Dendritic cell treated with granulocyte-macrophage colony-stimulating factor and Interleukin-4, amounts not matched to agents 40 ng/mL and 50 ng/mL, for 4 days (primary cell): ENCODE results near the gene PDE11A.
"Not testable (repeated sequence)": the region's sequence is repeated elsewhere in the genome, so short reads cannot be mapped to it uniquely, and the experiment has no call there.

Experiments used
- H3K27ac Mint-ChIP-seq: one replicate; pipeline ENCODE4 v1.8.0; 2022; ENCODE audit warnings: mild to moderate bottlenecking, mixed read lengths
- H3K27me3 Mint-ChIP-seq: one replicate; pipeline ENCODE4 v1.8.0; 2022; ENCODE audit warnings: mild to moderate bottlenecking, mixed read lengths
- H3K36me3 Mint-ChIP-seq: one replicate; pipeline ENCODE4 v1.8.0; 2022; ENCODE audit warnings: low read depth, mixed read lengths
- H3K4me1 Mint-ChIP-seq: one replicate; pipeline ENCODE4 v1.8.0; 2022; ENCODE audit warnings: low read depth, mixed read lengths
- H3K4me3 Mint-ChIP-seq: one replicate; pipeline ENCODE4 v1.8.0; 2022; ENCODE audit warnings: mild to moderate bottlenecking, moderate library complexity, mixed read lengths
- H3K9me3 Mint-ChIP-seq: one replicate; pipeline ENCODE4 v1.8.0; 2022; ENCODE audit warnings: mixed read lengths
- intact Hi-C: fragments of 100-400 bp; cut with micrococcal nuclease; formaldehyde crosslinking; loops from one replicate; pipeline ENCODE4 v1.15.0; 2022

Gene PDE11A

GRCh38 chr2:178101321-178102079, 28.9 kb upstream of the PDE11A start:
- no peaks in the 10 kb centered on the region for H3K4me1 Mint-ChIP-seq
- no peak overlapping the region for H3K27ac Mint-ChIP-seq
- intact Hi-C loops: no loop called here
- H3K36me3 Mint-ChIP-seq: no peaks in the 10 kb centered on the region
- H3K27me3 Mint-ChIP-seq: no peaks in the 10 kb centered on the region
- no peak overlapping the region for H3K4me3 Mint-ChIP-seq
- H3K9me3 Mint-ChIP-seq: peaks cover 4% of the 10 kb centered on the region

GRCh38 chr2:178093471-178093870, 20.9 kb upstream of the PDE11A start:
- no peaks in the 10 kb centered on the region for H3K27me3 Mint-ChIP-seq
- no peak overlapping the region for H3K4me3 Mint-ChIP-seq
- no peak overlapping the region for H3K27ac Mint-ChIP-seq
- H3K9me3 Mint-ChIP-seq: peaks cover 9% of the 10 kb centered on the region
- no peaks in the 10 kb centered on the region for H3K4me1 Mint-ChIP-seq
- H3K36me3 Mint-ChIP-seq: no peaks in the 10 kb centered on the region
- intact Hi-C loops: no loop called here

DNA sequence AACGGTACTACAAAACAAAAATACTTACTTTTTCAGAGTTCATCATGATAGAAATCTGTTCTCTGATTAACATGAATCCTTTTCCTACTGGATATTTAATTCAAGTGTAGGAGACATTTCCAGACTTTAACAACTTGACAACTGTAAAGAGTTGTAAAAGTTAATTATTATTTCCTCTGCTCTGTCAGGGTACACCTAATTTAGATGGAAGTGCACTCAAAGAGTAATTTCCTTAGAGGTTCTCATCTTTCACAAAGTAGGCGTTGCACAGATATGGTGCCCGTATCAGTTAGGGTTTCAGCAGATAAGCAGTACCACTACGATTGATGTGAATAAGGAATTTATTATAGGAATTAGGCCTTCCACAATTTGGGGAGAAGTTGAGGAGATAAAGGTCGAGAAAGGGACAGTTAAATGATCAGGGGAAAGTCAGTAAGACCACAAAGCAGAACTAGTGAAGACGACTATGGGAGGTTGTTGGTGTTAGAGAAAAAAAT, 16.2 kb upstream of the PDE11A start:
- Mint-ChIP-seq H3K27ac (no peak overlapping the region), H3K9me3 (no peaks in the 10 kb centered on the region), H3K36me3 (no peaks in the 10 kb centered on the region), H3K27me3 (no peaks in the 10 kb centered on the region), H3K4me1 (no peaks in the 10 kb centered on the region), H3K4me3 (no peak overlapping the region)
- intact Hi-C loops: no loop called here

DNA sequence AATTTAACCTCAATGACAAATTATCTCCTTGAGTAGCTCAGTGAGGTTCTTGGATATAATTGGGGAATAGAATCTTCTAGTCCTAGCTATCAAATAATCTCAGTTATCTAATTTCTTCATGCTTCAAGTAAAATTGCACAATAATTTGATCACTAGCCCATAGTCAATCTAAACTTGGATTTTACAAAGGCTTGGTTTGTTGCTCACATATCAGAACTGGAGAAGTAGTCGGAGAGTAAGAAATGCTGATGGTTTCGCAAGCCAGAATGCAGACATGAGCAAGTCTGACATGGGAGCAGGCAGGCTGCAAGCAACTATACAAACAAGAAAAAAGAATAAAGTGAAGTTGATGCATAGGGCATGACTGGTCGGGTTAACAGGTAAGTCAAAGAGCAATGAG, 11.7 kb upstream of the PDE11A start:
- Mint-ChIP-seq H3K9me3 (no peaks in the 10 kb centered on the region), H3K4me1 (no peaks in the 10 kb centered on the region), H3K36me3 (no peaks in the 10 kb centered on the region), H3K27me3 (no peaks in the 10 kb centered on the region), H3K4me3 (no peak overlapping the region), H3K27ac (no peak overlapping the region)
- intact Hi-C loops: no loop called here

DNA sequence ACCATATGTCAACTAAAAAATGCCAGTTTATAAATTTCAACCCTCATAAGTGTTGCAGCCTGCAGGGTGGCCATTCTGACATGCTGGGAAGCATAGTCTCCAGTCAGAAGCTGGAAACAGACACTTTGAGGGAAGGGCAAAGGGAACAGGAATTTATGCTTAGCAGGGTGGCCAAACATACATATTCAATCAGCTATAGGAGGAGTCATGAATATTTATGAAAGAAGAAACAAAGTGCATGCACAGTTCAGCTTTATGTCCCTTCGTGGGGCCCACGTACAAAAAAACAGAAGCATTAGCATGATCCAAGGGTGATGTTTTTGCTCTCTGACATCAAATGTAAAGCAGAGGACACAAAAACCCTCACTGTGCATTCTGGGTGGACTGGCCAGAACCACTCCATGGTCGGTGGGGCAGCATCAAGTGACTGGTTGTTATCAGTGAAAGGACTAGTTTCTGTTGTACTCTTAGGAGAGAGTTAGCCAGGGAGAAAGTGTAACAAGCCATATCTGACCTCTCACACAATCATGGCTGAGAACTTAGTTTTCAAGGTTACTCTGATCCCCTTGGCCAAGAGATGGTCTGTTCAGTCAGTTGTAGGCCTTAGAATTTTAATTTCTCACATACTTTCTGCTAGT, 9.9 kb upstream of the PDE11A start:
- no peaks in the 10 kb centered on the region for H3K9me3 Mint-ChIP-seq
- no peak overlapping the region for H3K27ac Mint-ChIP-seq
- no peak overlapping the region for H3K4me3 Mint-ChIP-seq
- intact Hi-C loops: no loop called here
- no peaks in the 10 kb centered on the region for H3K4me1 Mint-ChIP-seq
- H3K27me3 Mint-ChIP-seq: no peaks in the 10 kb centered on the region
- no peaks in the 10 kb centered on the region for H3K36me3 Mint-ChIP-seq

DNA sequence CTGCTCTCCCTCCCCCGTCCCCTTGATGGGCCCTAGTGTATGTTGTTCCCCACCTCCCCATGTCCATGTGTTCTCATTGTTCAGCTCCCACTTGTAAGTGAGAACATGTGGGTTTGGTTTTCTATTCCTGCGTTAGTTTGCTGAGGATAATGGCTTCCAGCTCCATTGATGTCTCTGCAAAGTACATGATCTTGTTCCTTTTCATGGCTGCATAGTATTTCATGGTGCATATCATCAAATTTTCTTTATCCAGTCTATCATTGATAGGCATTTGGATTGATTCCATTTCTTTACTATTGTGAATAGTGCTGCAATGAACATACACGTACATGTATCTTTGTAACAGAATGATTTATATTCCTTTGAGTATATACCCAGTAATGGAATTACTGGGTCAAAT, 6.7 kb upstream of the PDE11A start:
- H3K9me3 Mint-ChIP-seq, H3K4me3 Mint-ChIP-seq, H3K4me1 Mint-ChIP-seq, H3K36me3 Mint-ChIP-seq, intact Hi-C loops, H3K27me3 Mint-ChIP-seq, H3K27ac Mint-ChIP-seq: not testable (repeated sequence)

DNA sequence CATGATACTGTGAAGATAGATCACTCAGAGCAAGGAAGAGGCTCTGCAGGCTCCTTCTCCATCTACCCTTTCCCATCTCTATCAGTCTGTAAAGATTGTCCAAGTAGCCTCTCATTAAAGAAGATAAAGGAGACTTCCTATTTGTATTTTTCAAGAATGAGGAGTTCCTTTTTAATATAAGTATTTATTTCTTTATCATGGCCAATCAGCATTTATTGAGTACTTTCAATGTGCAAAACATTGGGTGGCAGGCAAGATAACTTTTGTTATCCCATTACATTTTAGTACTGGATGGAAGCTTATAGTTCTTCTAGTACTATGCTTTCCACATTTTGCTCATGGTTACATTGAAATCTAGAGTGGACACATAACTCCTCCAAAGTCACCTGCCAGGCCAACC, 3.6 kb upstream of the PDE11A start:
- no peaks in the 10 kb centered on the region for H3K36me3 Mint-ChIP-seq
- intact Hi-C loops: no loop called here
- H3K4me3 Mint-ChIP-seq: no peak overlapping the region
- no peak overlapping the region for H3K27ac Mint-ChIP-seq
- no peaks in the 10 kb centered on the region for H3K9me3 Mint-ChIP-seq
- peaks cover 22% of the 10 kb centered on the region for H3K4me1 Mint-ChIP-seq
- peaks cover 20% of the 10 kb centered on the region for H3K27me3 Mint-ChIP-seq

- intact Hi-C loops: no loop called here
- Mint-ChIP-seq H3K27me3 (peaks cover 22% of the 10 kb centered on the region), H3K4me3 (no peak overlapping the region), H3K36me3 (no peaks in the 10 kb centered on the region), H3K9me3 (no peaks in the 10 kb centered on the region), H3K4me1 (peaks cover 22% of the 10 kb centered on the region), H3K27ac (no peak overlapping the region)
Observed at GRCh38 chr2:178075006-178075326, 2.4 kb upstream of the PDE11A start.

DNA sequence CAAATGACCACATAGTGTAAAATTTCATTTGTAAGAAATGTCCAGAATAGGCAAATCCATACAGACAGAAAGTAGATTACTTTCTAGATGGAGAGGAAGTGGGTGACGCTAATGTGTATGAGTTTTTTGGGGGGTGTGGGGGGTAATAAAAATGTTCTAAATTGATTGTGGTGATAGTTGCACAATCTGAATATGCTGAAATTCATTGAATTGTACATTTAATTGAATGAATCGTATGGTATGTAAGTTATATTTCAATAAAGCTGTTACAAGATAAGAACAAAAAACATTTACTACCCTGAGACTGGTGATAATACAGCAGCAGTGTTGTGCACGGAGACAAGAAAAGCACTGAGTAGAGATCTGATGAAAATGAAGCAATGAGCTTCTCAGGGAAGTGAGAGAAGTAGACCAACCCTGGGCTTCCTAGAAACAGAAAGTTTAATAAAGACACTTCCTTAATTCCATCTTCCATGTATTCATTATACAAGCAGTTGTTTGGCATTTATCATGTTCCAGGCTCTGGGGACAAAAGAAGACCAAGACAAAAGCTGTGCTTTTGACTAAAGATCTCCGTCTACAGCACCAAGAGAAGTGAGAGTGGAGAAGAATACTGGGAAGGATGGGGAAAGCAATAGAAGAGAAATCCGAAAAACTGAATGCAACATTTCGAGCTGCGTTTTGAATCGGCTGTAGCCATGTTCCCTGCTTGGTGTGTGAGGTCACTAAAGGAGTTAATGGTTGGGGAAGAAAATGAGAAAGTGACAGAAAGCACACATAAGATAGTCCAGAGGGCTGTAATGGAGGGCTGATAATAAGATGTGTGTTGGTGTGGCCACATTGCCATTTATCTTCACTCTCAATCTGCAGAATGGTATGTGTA, 1.8 kb upstream of the PDE11A start:
- Mint-ChIP-seq H3K4me1 (peaks cover 22% of the 10 kb centered on the region), H3K27me3 (peaks cover 24% of the 10 kb centered on the region), H3K9me3 (no peaks in the 10 kb centered on the region), H3K36me3 (no peaks in the 10 kb centered on the region), H3K4me3 (no peak overlapping the region), H3K27ac (no peak overlapping the region)
- intact Hi-C loops: no loop called here

GRCh38 chr2:178072000-178072382, 586 bp downstream of the PDE11A start:
- Mint-ChIP-seq H3K27ac (no peak overlapping the region), H3K4me3 (no peak overlapping the region), H3K36me3 (no peaks in the 10 kb centered on the region), H3K27me3 (peaks cover 27% of the 10 kb centered on the region), H3K4me1 (peaks cover 22% of the 10 kb centered on the region), H3K9me3 (no peaks in the 10 kb centered on the region)
- intact Hi-C loops: no loop called here

- no peak overlapping the region for H3K4me3 Mint-ChIP-seq
- intact Hi-C loops: no loop called here
- no peaks in the 10 kb centered on the region for H3K36me3 Mint-ChIP-seq
- peaks cover 27% of the 10 kb centered on the region for H3K27me3 Mint-ChIP-seq
- H3K4me1 Mint-ChIP-seq: peaks cover 22% of the 10 kb centered on the region
- no peaks in the 10 kb centered on the region for H3K9me3 Mint-ChIP-seq
- no peak overlapping the region for H3K27ac Mint-ChIP-seq
Observed at GRCh38 chr2:178070824-178071223, 1.8 kb downstream of the PDE11A start.

- H3K4me1 Mint-ChIP-seq: peaks cover 20% of the 10 kb centered on the region
- no peak overlapping the region for H3K27ac Mint-ChIP-seq
- H3K36me3 Mint-ChIP-seq: no peaks in the 10 kb centered on the region
- H3K27me3 Mint-ChIP-seq: peaks cover 27% of the 10 kb centered on the region
- no peaks in the 10 kb centered on the region for H3K9me3 Mint-ChIP-seq
- no peak overlapping the region for H3K4me3 Mint-ChIP-seq
- intact Hi-C loops: no loop called here
Observed at GRCh38 chr2:178069551-178069950, 3.0 kb downstream of the PDE11A start.

DNA sequence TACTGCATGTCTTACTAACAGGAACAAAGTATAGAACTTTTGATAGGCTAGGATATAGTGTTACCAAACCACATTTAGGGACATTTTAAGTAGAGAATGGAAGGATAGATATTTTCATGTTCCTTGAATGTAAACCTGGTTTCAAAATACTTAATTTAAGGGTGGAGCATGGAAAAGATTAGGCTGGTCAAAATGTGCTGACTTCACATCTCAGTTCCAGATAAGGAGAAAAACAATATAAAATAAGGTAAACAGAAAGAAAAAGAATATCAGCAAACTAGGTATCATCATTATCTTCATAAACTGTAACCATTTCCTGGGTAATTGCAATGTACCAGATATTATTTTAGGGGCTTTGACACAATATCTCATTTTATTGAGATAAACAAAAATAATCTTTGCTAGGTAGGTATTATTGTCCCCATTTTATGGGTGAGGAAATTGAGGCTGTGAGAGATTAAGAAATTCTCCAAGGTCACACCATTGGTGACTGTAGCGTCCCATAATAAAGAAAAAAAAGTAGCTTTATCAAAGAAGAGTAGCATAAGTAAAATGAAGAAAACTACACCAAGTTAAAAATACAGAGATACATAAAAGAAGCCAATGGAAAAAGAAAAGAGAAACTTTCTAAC, 3.6 kb downstream of the PDE11A start:
- peaks cover 27% of the 10 kb centered on the region for H3K27me3 Mint-ChIP-seq
- peaks cover 14% of the 10 kb centered on the region for H3K4me1 Mint-ChIP-seq
- H3K27ac Mint-ChIP-seq: no peak overlapping the region
- H3K4me3 Mint-ChIP-seq: no peak overlapping the region
- no peaks in the 10 kb centered on the region for H3K36me3 Mint-ChIP-seq
- intact Hi-C loops: no loop called here
- no peaks in the 10 kb centered on the region for H3K9me3 Mint-ChIP-seq
